Esophagus squamous epithelium (tissue), 4 donors: ENCODE measurements around the gene B3GAT1.

Experiments used
- POLR2A ChIP-seq, 4 donors: fragments of 450-650 bp; IDR thresholded peaks; one replicate each; pipeline ENCODE4 v1.6.1; 2017; ENCODE audit warnings: antibody characterized with exemption in 4 of 4, mild to moderate bottlenecking in 4 of 4, moderate library complexity in 3 of 4
- TF ChIP-seq, protein P1 (sequence below), 6 experiments: fragments of 450-650 bp in 4 of 6; fragments of 200-600 bp in 2 of 6; sonication (generic) in 2 of 6; IDR thresholded peaks; one replicate each; pipeline ENCODE4 v1.5.1; 2016 to 2019; ENCODE audit warnings: antibody characterized with exemption in 6 of 6, mild to moderate bottlenecking in 4 of 6, moderate library complexity in 4 of 6

DNA sequence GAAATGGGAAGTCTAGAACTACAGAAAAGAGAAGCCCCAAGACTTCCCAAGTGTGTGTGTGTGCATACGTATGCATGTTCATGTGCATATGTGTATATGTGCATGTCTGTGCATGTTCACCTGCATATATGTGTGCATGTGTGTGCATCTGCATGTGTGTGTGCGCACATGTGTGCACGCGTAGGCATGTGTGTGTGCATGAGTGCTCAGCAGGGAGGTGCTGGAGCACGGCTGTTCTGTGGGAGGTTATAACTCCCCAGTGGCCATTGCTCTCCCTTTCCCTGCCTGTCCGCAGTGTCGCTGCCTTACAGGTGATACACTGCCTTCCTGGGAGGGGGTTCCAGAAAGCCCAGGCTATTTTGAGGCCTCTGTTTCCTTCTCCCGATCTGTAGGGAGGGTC lies 29.8 kb downstream of the B3GAT1 start:
- TF ChIP-seq, protein P1, sequence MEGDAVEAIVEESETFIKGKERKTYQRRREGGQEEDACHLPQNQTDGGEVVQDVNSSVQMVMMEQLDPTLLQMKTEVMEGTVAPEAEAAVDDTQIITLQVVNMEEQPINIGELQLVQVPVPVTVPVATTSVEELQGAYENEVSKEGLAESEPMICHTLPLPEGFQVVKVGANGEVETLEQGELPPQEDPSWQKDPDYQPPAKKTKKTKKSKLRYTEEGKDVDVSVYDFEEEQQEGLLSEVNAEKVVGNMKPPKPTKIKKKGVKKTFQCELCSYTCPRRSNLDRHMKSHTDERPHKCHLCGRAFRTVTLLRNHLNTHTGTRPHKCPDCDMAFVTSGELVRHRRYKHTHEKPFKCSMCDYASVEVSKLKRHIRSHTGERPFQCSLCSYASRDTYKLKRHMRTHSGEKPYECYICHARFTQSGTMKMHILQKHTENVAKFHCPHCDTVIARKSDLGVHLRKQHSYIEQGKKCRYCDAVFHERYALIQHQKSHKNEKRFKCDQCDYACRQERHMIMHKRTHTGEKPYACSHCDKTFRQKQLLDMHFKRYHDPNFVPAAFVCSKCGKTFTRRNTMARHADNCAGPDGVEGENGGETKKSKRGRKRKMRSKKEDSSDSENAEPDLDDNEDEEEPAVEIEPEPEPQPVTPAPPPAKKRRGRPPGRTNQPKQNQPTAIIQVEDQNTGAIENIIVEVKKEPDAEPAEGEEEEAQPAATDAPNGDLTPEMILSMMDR (IDR thresholded peaks at IDR 0.05) = no peak
- TF ChIP-seq POLR2A (IDR thresholded peaks at IDR 0.05) = no peak
